RPMI8226 (cell line): ENCODE measurements around the gene PRAC2.

Experiments used
- DNase-seq: peaks from one replicate; pipeline ENCODE4 v3.0.0-alpha.2; 2015

The PRAC2 gene

GRCh38 chr17:48734333-48735061, 11.5 kb downstream of the PRAC2 start:
- no peak for DNase-seq

DNA sequence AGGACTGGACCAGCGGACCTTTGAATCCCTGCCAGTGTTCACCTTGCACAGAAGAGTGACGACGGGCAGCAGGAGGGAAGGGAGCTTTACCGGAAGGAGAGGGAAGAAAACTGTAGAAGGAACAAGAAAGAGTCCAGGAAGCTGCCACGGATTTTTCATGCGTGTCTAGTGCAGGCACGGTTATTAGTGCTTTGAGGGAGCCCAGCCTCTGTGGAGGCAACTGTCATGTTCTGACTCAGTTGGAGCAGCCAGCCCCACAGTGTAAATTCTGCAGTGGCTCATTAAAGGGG, 12.0 kb downstream of the PRAC2 start:
- DNase-seq = no peak

DNA sequence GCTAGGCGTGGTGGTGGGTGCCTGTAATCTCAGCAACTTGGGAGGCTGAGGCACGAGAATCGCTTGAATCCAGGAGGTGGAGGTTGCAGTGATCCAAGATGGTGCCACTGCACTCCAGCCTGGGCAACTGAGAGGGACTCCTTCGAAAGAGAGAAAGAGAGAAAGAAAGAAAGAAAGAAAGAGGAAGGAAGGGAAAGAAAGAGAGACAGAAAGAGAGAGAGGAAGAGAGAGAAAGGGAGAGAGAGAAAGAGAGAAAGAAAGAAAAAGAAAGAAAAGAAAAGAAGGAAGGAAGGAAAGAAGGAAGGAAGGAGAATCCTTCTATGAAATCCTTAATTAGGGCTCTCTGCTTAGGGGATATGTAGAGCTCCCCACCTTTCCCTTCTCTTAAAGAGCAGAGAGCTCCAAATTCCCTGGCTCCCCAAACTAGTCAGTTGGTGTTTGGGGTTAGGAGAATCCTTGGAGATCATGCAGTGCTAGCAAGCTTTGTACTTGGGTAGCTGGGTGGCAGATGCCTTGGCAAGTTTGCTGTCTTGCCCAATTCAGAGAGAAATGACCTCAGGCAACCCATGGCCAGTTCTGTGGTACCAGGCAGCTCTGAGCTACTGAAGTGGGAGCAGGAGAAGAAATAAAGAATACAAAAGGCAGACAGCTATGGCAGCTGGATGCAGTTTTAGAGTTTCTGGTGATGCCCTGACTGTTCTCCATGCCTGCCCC, 14.5 kb downstream of the PRAC2 start:
- no peak for DNase-seq

DNA sequence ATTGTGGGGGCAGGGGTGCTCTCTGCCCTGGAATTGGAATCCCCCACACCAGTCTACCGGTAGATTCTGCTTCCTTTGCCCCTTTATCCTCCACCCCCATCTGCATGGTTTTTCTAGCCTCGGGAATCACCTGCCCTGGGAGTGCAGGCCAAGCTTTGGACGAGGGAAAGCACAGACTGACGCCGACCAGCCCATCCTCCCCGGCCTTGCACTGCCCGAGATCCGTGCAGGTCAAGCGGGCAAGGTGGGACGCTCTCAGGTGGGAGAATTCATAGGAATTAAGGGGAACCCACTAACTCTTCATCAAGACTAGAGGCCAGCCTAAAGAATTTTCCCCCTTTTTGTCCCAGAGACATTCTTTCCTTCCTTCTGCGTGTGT, 15.4 kb downstream of the PRAC2 start:
- no peak for DNase-seq

- DNase-seq = no peak
Observed at GRCh38 chr17:48738803-48739526, 16.0 kb downstream of the PRAC2 start.

DNA sequence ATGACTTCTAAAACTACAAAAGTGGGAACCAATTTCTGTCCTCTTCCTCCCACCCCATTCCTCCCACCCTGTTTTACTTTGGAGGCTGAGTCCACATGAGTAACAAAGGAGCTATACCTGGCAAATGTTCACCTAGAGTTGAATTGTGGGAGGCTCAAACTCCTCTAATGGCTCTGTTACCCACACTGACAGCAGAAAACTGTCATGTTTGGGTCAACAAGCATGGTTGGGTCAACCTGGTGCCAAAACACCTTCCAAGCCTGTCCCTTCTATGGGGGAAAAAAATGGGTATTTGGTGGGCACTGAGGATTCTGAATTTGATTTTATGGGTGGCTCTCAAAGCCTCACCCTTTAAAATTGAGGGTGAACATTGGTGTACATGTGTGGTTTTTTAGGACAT, 17.6 kb downstream of the PRAC2 start:
- no peak for DNase-seq

DNA sequence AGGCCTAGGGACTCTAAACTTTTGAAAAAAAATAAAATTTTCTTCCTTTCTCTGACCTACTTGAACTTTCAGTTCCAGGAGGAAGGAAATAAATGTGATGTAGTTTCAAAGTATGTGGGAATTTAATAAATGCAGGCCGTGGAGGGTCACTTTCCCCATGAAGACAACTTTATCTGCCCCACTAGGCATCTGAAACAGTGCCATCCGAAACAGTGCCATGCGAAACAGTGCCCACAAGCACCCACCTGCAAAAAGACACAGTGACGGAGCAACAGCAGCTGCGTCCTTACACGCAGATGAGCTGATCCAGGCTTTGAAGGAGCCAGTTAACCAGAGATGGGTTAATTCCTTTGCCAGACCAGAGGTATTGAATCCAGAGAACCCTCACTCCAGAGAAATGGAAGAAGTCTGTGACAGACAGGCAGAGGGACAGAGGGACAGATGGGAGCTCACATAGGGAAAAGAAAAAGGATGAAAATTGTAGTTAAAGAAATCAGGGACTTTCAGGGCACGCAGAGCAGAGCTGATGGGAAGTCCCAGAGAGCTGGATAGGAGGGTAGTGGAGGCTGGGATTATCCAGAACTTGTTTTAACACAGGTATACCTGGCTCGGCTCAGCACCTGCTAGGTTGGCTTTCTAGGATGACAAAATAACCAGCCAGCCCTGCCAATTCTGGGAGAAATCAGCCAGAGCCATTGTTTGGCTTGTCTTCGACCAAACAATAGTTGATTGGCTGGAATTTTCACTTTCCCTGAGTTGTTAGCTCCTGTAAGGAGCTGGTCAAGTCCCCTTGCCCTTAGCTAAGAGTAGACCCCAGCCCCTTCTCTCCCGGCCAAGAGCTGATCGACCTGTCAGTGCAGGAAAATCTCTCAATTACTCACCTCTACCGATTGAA, 22.6 kb downstream of the PRAC2 start:
- peak; percentile 31 for DNase-seq

DNA sequence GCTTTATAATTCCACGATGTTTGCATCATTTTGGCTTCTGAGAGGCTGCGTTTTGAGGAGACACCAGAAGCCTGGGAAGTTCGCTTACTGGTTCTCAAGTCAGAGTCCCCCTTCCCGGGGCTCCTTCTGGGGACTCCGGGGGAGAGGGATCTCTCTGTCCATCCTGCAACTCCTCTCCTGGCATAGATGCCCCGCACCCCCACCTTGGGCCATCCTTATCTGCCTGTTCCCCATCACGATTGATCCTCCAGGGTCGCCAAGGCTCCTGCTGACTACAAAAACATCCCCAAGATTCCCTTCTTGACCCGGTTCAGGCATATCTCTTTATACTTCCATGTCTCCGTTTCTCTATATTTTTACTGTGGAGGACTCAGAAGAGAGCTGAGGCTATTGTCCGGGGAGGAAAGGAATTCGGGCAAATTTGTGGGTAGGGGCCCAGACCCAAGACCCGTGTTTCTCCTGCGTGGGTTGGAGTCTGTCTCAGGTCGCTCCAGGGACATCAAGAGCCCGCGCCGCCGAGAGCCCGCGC, 24.0 kb downstream of the PRAC2 start:
- DNase-seq = no peak

DNA sequence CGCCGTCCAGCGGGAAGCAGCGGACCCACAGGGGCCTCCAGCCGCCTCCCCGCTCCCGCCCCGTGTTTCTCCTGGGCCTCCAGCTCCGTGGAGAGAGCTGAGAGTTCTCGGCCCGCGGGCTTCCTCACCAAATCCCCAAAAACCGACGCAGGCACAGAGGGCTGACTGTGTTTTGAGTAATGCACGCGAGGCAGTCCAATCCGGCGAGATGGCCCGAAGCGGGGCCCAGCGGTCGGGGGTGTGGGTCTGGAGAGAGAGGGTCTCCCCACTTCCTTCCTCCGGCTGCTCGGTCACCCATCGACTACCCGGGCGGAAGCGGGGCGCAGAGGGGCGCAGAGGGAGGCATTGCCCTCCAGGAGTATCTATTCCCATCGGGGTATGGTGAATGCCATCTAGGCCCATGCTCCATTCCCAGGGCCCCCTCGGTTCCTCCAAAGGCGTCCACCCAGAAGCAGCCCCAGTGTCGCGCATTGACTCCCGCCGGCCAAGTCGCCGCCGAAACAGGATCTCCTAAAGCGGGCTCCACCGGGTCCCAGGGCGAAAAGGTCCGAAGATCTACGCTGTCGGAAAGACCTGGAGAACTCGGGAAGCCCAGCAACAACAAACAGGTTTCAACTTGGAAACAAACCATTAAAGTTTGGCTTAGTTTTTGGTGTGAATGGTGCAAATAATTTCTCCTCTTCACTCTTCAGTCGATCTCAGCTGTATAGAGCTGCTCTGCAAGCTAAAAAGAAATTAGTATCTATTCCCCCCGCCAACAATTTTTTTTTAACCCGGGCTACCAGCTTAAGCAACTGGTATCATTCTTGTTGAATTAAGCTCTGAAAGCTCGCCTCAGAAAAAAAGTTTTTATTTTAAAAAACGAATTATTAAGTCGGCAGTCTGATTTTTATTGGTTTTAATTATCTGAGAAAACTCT, 24.7 kb downstream of the PRAC2 start:
- DNase-seq = no peak

- DNase-seq = no peak
Observed at GRCh38 chr17:48748718-48749566, 26.0 kb downstream of the PRAC2 start.

DNA sequence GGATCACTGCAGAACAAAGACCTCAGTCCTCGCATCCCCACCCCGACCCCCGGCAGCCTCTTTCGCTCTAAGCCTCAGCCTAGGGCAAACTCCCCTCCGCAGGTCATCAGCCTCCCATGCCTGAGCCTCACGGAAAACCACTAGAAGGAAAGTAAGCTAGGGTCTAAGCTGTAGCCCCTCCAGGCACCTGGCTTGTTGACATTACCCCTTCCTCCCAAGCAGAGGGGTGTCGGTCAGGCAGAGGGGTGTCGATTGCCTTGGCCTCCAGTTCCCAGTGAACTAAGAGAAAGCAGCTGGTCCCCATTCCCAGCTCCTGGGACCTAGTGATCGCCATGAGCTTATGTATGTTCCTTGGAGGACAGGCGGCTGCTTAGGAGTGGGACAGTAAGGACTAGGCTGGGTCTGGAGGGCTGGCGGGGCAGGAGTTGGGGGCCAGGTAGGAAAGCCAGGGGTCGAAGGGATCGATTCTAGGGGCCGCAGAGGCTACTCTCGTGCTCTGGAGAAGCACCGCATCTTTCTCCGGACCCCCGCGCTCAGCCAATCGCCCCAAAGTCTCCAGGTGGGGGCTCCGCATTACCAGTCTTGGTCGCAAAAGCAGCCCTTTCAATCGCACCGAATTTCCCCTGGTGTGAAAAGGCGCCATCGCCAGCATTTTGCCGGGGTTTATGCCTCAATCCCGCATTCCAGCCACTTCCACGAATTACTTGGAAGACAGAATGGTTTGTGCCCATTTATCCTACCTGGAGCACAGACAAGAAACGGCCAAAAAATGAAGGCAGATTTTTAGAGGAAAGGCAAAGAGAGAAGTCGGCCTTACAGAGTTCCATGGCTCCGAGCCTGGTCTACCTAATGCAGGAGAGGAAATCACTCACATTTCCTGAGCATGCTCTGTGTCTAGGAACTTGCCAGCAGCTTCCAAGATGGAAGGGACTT, 26.9 kb downstream of the PRAC2 start:
- no peak for DNase-seq

GRCh38 chr17:48751172-48751571, 28.2 kb downstream of the PRAC2 start:
- DNase-seq = no peak

DNA sequence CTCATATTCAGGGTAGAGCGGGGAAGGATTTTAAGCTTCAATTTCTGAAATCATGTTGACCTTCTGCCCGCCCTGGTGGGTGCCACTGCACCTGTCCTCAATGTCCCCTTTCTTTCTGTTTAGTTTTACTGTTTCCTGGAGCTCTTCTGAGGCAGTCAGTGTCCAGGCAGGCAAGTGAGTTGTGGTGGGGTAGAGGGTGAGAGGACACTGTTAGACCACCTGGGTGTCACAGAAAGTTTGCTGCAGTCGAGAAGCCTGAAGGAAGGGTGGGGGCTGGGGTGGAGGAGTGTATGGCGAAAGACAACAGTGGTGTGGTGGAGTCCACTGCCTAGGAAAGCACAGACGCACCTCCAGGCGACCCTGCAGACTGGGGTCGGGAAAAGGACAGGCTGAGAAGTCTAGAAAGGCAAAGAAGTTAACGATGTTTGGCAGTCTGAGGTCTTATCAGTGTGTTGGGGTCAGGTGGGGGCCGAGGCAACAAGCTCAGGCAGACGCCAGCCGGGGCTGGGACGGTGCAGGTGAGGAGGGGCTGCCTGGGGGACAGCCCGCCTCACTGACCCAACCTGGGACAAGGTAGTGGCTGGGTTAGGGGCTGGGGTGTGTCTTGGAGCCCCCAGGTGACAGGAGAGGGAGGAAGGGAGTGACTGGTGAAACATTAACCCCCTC, 28.9 kb downstream of the PRAC2 start:
- DNase-seq = no peak

DNA sequence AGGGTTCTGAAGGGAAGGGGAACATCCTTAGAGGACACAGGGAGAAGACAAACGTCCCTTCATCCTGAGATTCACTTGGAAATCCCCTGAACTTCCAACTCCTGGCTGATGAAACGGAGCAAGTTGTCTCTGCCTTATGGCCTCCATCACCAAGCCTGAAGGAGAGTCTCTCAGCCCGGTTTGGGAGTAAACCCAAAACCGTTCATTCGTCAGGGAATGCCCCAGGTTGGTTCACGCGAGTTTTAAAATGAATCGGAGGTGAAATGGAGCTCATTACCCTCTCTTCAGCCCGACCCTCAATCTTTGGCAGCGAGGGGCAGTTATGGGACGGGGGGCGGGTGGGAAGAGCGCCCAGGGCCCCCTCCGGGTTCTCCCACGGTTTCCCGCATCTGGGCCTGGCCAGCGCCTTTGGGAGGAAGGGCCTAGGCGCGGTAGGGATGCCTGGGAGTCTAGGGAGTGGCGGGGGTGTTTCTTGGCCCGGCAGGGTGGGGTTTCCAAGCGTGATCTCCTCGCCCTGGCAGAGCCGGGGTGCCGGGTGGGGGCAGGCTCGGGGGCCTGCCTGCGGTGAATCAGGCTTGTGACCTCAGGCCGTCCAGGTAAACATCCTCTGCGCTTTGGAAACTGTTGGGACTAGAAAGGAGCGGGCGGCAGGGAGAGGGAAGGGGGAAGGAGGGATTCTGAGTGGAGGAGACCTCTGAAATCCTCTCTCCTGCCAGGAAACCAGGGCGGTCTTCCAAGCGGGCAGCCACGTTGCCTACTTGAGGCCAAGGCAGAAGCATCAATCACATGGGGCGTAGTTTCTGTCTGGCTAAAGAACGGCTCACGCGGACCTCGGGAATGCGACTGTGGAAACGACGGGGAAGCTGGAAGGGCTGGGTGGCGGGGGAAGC, 29.7 kb downstream of the PRAC2 start:
- DNase-seq = no peak

DNA sequence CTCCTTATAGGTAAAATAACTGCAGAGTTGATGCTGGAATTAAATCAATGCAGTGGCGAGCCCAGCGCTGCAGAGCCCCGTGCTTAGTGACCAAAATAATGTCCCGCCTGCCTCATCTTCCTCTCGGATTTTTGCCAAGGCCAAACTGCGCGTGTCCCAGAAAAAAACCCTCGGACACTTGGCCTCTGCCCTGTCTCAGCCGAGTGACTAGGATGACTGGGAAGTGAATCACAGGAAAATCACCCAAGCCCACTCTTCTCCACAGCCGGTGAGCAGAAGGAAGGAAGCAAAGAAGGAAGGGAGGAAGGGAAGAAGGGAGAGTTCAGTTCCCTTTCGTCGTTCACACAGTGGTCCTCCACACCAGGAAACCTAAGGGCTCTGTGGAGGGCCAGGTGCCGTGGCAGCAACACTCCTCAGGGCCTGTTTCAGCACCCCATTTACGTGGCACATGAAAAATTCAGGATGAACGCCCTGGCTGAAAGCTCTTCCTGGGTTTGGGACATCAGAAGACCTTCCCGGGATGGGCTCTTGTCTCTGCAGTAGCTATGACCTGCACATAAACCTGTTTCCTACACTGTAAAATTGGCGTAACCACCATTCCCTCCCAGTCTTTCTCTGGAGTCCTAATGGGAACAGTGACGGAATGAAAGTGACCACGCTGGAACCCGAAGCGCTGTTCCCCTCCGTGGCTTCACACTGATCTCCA, 31.0 kb downstream of the PRAC2 start:
- no peak for DNase-seq

GRCh38 chr17:48754500-48755261, 31.7 kb downstream of the PRAC2 start:
- no peak for DNase-seq

DNA sequence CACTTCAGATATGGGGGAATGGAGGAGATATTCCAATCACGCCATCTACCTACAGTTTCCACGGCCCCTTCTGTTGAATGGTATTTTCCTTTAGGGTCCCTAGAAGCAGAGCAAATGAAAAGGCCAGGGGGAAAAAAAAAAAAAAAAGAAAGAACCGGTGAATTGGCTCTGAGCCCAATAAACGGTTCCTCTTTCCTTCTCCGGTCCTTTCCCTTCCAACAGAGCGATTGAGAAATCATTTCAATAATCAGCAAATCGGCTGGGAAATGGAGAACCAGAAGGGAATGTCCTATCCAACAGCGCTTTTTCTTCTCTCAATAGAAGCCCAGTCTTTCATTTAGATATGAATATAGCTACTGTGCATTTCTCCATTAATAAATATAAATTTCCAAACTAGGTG, 32.4 kb downstream of the PRAC2 start:
- no peak for DNase-seq
